HCT116 (cell line): ENCODE measurements around the gene ACOT8. TPM values are rescaled to one million over a fixed set of nuclear protein-coding genes. Genes with fewer than 3 reads are reported as not detected.

Source experiments
- ATAC-seq: fragments of 200-7000 bp; cut with Tn5 transposase; 2 replicates; pipeline ENCODE4 v1.9.1; 2020; ENCODE audit warnings: mild to moderate bottlenecking, moderate library complexity
- BruUV-seq: library from RNA; stranded (reverse); fragments of 400-500 nt; replicated peaks from 2 replicates; lab custom pipeline; 2021; lab: Mats Ljungman, UMichigan
- CTCF ChIA-PET: fragments of 300-600 bp; sonication (Branson Sonifier 250); formaldehyde crosslinking; loops from one replicate; lab custom pipeline; 2021; ENCODE audit warnings: antibody characterized with exemption; lab: Charles Lee
- POLR2A ChIA-PET: fragments of 300-600, 350-600 bp; sonication (Branson Sonifier 250); formaldehyde crosslinking; loops from one replicate; lab custom pipeline; 2021; ENCODE audit warnings: antibody characterized with exemption; lab: Charles Lee
- RAD21 ChIA-PET, 2 experiments: fragments of 300-600 bp; sonication (Branson Sonifier 250); formaldehyde crosslinking; loops; one replicate each; lab custom pipeline; 2023; ENCODE audit warnings: low total read pairs in 2 of 2; ENCODE audit not compliant: uncharacterized antibody in 2 of 2, unreplicated experiment in 2 of 2, low non-redundant PET in 1 of 2; lab: Charles Lee
- DNase-seq: peaks from one replicate; pipeline ENCODE4 v3.0.0-alpha.2; 2010; ENCODE audit warnings: low read depth, low spot score
- H2AFZ ChIP-seq: fragments of 200-600 bp; shearing (Covaris generic), sonication (generic); 2 replicates; pipeline ENCODE4 v1.6.1; 2017; ENCODE audit warnings: low read depth, mixed run types, mixed read lengths, antibody characterized with exemption, low read length; ENCODE audit not compliant: poor library complexity, severe bottlenecking
- H3K27ac ChIP-seq: 2 replicates; pipeline ENCODE4 v1.5.1; 2012; ENCODE audit warnings: low read depth, low read length
- H3K27me3 ChIP-seq: fragments of 200-600 bp; sonication (generic); 2 replicates; pipeline ENCODE4 v1.6.1; 2016; ENCODE audit warnings: mixed run types, low read length, mixed read lengths; ENCODE audit not compliant: insufficient read depth
- H3K36me3 ChIP-seq, 2 experiments: fragments of 200-500 bp in 1 of 2; fragments of 200-600 bp in 1 of 2; sonication (Bioruptor generic) in 1 of 2; sonication (generic) in 1 of 2; 2 replicates each; pipeline versions ENCODE4 v1.5.1 to v1.6.1; 2014 to 2016; ENCODE audit warnings: low read length in 2 of 2, inconsistent platforms in 1 of 2, mixed read lengths in 1 of 2, mixed run types in 1 of 2; ENCODE audit not compliant: insufficient read depth in 2 of 2, control insufficient read depth in 1 of 2
- H3K4me1 ChIP-seq, 2 experiments: fragments of 200-600 bp in 1 of 2; sonication (generic) in 1 of 2; 2 replicates each; pipeline versions ENCODE4 v1.5.1 to v1.6.1; 2012 to 2017; ENCODE audit warnings: low read length in 2 of 2, inconsistent platforms in 1 of 2, mild to moderate bottlenecking in 1 of 2, mixed read lengths in 1 of 2, mixed run types in 1 of 2, moderate library complexity in 1 of 2; ENCODE audit not compliant: insufficient read depth in 2 of 2, control insufficient read depth in 1 of 2
- H3K4me2 ChIP-seq: fragments of 200-600 bp; sonication (generic); 2 replicates; pipeline ENCODE4 v1.6.1; 2017; ENCODE audit warnings: mixed run types, low read length, mixed read lengths
- H3K4me3 ChIP-seq, 2 experiments: fragments of 200-600 bp in 1 of 2; sonication (generic) in 1 of 2; replicated peaks in 1 of 2; 2 replicates each; pipeline ENCODE4 v1.5.1; 2011 to 2016; ENCODE audit warnings: low read length in 2 of 2, control low read depth in 1 of 2, low read depth in 1 of 2, mild to moderate bottlenecking in 1 of 2, mixed read lengths in 1 of 2, mixed run types in 1 of 2
- H3K79me2 ChIP-seq: fragments of 200-600 bp; sonication (generic); 2 replicates; pipeline ENCODE4 v1.6.1; 2017; ENCODE audit warnings: mild to moderate bottlenecking, mixed run types, low read length, moderate library complexity, mixed read lengths; ENCODE audit not compliant: insufficient read depth
- H3K9ac ChIP-seq: fragments of 200-600 bp; sonication (generic); 2 replicates; pipeline ENCODE4 v1.6.1; 2016; ENCODE audit warnings: low read length, mixed read lengths
- H3K9me2 ChIP-seq: fragments of 200-600 bp; sonication (generic), shearing (Covaris generic); 2 replicates; pipeline ENCODE4 v1.6.1; 2017; ENCODE audit warnings: mixed run types, mild to moderate bottlenecking, moderate library complexity; ENCODE audit not compliant: insufficient read depth
- H3K9me3 ChIP-seq, 2 experiments: fragments of 200-500 bp in 1 of 2; fragments of 200-600 bp in 1 of 2; sonication (Bioruptor generic) in 1 of 2; sonication (generic) in 1 of 2; 2 replicates each; pipeline ENCODE4 v1.6.1; 2014 to 2017; ENCODE audit warnings: low read length in 2 of 2, mixed read lengths in 2 of 2, inconsistent platforms in 1 of 2, low read depth in 1 of 2, mild to moderate bottlenecking in 1 of 2, mixed run types in 1 of 2, moderate library complexity in 1 of 2; ENCODE audit not compliant: control insufficient read depth in 1 of 2, insufficient read depth in 1 of 2
- H4K20me1 ChIP-seq: fragments of 200-600 bp; sonication (generic), shearing (Covaris generic); 2 replicates; pipeline ENCODE4 v1.6.1; 2017; ENCODE audit warnings: mixed run types, mild to moderate bottlenecking, moderate library complexity; ENCODE audit not compliant: insufficient read depth
- CEBPB ChIP-seq: IDR thresholded peaks from 2 replicates; pipeline ENCODE4 v1.6.1; 2012; ENCODE audit warnings: low read depth
- EGR1 ChIP-seq: IDR thresholded peaks from 2 replicates; pipeline ENCODE4 v1.6.1; 2012; ENCODE audit warnings: low read depth
- ELF1 ChIP-seq: IDR thresholded peaks from 2 replicates; pipeline ENCODE4 v1.6.1; 2012; ENCODE audit warnings: low read depth, borderline replicate concordance
- EZH2 ChIP-seq: fragments of 200-600 bp; sonication (generic); IDR thresholded peaks from 2 replicates; pipeline ENCODE4 v1.6.1; 2017; ENCODE audit warnings: antibody characterized with exemption, mixed run types
- EZH2phosphoT487 ChIP-seq: fragments of 200-600 bp; IDR thresholded peaks from 2 replicates; pipeline ENCODE4 v1.6.1; 2018; ENCODE audit warnings: antibody characterized with exemption, borderline replicate concordance
- FOSL1 ChIP-seq: IDR thresholded peaks from 2 replicates; pipeline ENCODE4 v1.6.1; 2012; ENCODE audit warnings: low read depth
- JUND ChIP-seq: IDR thresholded peaks from 2 replicates; pipeline ENCODE4 v1.6.1; 2012
- POLR2A ChIP-seq: IDR thresholded peaks from 2 replicates; pipeline ENCODE4 v1.7.0; 2011; ENCODE audit warnings: borderline replicate concordance; ENCODE audit not compliant: insufficient read depth, insufficient read length; ENCODE audit errors: extremely low read depth
- POLR2AphosphoS5 ChIP-seq: IDR thresholded peaks from 2 replicates; pipeline ENCODE4 v1.6.1; 2011; ENCODE audit warnings: mild to moderate bottlenecking, low read depth, low read length, moderate library complexity
- RAD21 ChIP-seq: IDR thresholded peaks from 2 replicates; pipeline ENCODE4 v1.6.1; 2012; ENCODE audit warnings: low read depth, mild to moderate bottlenecking
- SIN3A ChIP-seq: IDR thresholded peaks from 2 replicates; pipeline ENCODE4 v1.6.1; 2012; ENCODE audit warnings: low read depth
- SP1 ChIP-seq: IDR thresholded peaks from 2 replicates; pipeline ENCODE4 v1.6.1; 2012; ENCODE audit warnings: low read depth
- SRF ChIP-seq: IDR thresholded peaks from 2 replicates; pipeline ENCODE4 v1.6.1; 2012; ENCODE audit warnings: low read depth
- ZFX ChIP-seq: fragments of 450-650 bp; IDR thresholded peaks from 2 replicates; pipeline ENCODE4 v1.6.1; 2017
- ZNF274 ChIP-seq: fragments of 200-500 bp; sonication (Bioruptor generic); IDR thresholded peaks from 2 replicates; pipeline ENCODE4 v1.6.1; 2014; ENCODE audit warnings: mild to moderate bottlenecking, low read depth, low read length, inconsistent platforms
- intact Hi-C: fragments of 100-400 bp; cut with micrococcal nuclease; formaldehyde crosslinking; loops from 2 replicates; pipeline ENCODE4 v1.10.0; 2022
- total RNA-seq: library from RNA; stranded (reverse); gene quantifications from one replicate; pipeline ENCODE4 v1.2.1, GENCODE V29; 2021; ENCODE audit not compliant: unreplicated experiment
- TF ChIP-seq, protein P1 (sequence below): IDR thresholded peaks from 2 replicates; pipeline ENCODE4 v1.6.1; 2012; ENCODE audit warnings: low read depth
- TF ChIP-seq, protein P2 (sequence below), 3 experiments: fragments of 200-600 bp in 1 of 3; sonication (generic) in 1 of 3; IDR thresholded peaks in 2 of 3; conservative IDR thresholded peaks in 1 of 3; 2 replicates each; pipeline ENCODE4 v1.5.1; 2012 to 2017; ENCODE audit warnings: low read depth in 2 of 3, low read length in 2 of 3, antibody characterized with exemption in 1 of 3, borderline replicate concordance in 1 of 3, control low read depth in 1 of 3, mild to moderate bottlenecking in 1 of 3, mixed read lengths in 1 of 3, mixed run types in 1 of 3, moderate library complexity in 1 of 3; ENCODE audit not compliant: insufficient read depth in 1 of 3
- TF ChIP-seq, protein P3 (sequence below): IDR thresholded peaks from 2 replicates; pipeline ENCODE4 v1.6.1; 2012
- TF ChIP-seq, protein P4 (sequence below): IDR thresholded peaks from 2 replicates; pipeline ENCODE4 v1.6.1; 2012
- TF ChIP-seq, protein P5 (sequence below): IDR thresholded peaks from 2 replicates; pipeline ENCODE4 v1.6.1; 2011; ENCODE audit warnings: mild to moderate bottlenecking, low read length, moderate library complexity; ENCODE audit not compliant: insufficient replicate concordance; ENCODE audit errors: extremely low read depth

ACOT8 gene
- total RNA-seq, 1 experiment from 2014 or later: 12.2 TPM

DNA sequence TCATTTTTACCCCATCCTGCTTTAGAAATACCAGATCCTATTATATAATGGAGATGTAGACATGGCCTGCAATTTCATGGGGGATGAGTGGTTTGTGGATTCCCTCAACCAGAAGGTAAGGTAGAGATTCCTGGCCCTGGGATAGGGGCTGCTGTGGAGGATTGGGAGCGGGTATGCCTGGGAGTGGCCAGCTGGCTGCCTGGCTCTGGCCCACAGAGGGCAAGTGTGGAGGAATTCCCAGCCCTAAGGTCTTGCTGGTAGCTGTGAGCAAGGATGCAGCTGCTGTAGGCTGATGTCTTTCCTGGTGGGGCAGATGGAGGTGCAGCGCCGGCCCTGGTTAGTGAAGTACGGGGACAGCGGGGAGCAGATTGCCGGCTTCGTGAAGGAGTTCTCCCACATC, 40.5 kb upstream of the ACOT8 start:
- TF ChIP-seq ZNF274: no peak
- TF ChIP-seq, protein P1, sequence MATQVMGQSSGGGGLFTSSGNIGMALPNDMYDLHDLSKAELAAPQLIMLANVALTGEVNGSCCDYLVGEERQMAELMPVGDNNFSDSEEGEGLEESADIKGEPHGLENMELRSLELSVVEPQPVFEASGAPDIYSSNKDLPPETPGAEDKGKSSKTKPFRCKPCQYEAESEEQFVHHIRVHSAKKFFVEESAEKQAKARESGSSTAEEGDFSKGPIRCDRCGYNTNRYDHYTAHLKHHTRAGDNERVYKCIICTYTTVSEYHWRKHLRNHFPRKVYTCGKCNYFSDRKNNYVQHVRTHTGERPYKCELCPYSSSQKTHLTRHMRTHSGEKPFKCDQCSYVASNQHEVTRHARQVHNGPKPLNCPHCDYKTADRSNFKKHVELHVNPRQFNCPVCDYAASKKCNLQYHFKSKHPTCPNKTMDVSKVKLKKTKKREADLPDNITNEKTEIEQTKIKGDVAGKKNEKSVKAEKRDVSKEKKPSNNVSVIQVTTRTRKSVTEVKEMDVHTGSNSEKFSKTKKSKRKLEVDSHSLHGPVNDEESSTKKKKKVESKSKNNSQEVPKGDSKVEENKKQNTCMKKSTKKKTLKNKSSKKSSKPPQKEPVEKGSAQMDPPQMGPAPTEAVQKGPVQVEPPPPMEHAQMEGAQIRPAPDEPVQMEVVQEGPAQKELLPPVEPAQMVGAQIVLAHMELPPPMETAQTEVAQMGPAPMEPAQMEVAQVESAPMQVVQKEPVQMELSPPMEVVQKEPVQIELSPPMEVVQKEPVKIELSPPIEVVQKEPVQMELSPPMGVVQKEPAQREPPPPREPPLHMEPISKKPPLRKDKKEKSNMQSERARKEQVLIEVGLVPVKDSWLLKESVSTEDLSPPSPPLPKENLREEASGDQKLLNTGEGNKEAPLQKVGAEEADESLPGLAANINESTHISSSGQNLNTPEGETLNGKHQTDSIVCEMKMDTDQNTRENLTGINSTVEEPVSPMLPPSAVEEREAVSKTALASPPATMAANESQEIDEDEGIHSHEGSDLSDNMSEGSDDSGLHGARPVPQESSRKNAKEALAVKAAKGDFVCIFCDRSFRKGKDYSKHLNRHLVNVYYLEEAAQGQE: no peak
- no peak for TF ChIP-seq ZFX
- TF ChIP-seq EZH2: no peak
- no peak for TF ChIP-seq JUND
- TF ChIP-seq POLR2A: no peak
- TF ChIP-seq, protein P2, sequence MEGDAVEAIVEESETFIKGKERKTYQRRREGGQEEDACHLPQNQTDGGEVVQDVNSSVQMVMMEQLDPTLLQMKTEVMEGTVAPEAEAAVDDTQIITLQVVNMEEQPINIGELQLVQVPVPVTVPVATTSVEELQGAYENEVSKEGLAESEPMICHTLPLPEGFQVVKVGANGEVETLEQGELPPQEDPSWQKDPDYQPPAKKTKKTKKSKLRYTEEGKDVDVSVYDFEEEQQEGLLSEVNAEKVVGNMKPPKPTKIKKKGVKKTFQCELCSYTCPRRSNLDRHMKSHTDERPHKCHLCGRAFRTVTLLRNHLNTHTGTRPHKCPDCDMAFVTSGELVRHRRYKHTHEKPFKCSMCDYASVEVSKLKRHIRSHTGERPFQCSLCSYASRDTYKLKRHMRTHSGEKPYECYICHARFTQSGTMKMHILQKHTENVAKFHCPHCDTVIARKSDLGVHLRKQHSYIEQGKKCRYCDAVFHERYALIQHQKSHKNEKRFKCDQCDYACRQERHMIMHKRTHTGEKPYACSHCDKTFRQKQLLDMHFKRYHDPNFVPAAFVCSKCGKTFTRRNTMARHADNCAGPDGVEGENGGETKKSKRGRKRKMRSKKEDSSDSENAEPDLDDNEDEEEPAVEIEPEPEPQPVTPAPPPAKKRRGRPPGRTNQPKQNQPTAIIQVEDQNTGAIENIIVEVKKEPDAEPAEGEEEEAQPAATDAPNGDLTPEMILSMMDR (IDR thresholded peaks at IDR 0.05 in 2 of 3, conservative IDR thresholded peaks at IDR 0.05 in 1 of 3; ENCODE audit: borderline replicate concordance in 1 of 3, insufficient read depth in 1 of 3, low read depth in 2 of 3, low read length in 2 of 3): no peak
- TF ChIP-seq EZH2phosphoT487: no peak
- TF ChIP-seq CEBPB: no peak
- TF ChIP-seq FOSL1: no peak
- TF ChIP-seq, protein P3, sequence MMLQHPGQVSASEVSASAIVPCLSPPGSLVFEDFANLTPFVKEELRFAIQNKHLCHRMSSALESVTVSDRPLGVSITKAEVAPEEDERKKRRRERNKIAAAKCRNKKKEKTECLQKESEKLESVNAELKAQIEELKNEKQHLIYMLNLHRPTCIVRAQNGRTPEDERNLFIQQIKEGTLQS: no peak
- TF ChIP-seq SP1: no peak
- TF ChIP-seq EGR1: no peak
- TF ChIP-seq SIN3A: no peak
- TF ChIP-seq POLR2AphosphoS5: no peak
- TF ChIP-seq RAD21: no peak
- TF ChIP-seq ELF1: no peak
- TF ChIP-seq, protein P4, sequence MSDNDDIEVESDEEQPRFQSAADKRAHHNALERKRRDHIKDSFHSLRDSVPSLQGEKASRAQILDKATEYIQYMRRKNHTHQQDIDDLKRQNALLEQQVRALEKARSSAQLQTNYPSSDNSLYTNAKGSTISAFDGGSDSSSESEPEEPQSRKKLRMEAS: no peak
- TF ChIP-seq, protein P5, sequence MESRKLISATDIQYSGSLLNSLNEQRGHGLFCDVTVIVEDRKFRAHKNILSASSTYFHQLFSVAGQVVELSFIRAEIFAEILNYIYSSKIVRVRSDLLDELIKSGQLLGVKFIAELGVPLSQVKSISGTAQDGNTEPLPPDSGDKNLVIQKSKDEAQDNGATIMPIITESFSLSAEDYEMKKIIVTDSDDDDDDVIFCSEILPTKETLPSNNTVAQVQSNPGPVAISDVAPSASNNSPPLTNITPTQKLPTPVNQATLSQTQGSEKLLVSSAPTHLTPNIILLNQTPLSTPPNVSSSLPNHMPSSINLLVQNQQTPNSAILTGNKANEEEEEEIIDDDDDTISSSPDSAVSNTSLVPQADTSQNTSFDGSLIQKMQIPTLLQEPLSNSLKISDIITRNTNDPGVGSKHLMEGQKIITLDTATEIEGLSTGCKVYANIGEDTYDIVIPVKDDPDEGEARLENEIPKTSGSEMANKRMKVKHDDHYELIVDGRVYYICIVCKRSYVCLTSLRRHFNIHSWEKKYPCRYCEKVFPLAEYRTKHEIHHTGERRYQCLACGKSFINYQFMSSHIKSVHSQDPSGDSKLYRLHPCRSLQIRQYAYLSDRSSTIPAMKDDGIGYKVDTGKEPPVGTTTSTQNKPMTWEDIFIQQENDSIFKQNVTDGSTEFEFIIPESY: no peak
- TF ChIP-seq SRF: no peak

More for the DNA sequence above, 40.5 kb upstream of the ACOT8 start:
- Histone ChIP-seq H3K4me2 (no peak overlapping the region), H3K79me2 (no peaks in the 10 kb centered on the region), H3K27ac (no peak overlapping the region), H2AFZ (no peak overlapping the region), H3K36me3 (peaks cover 6 to 18% of the 10 kb centered on the region in 2 experiments; a peak in 3 of 4 replicates), H3K4me3 (no peak overlapping the region), H3K9me3 (no peaks in the 10 kb centered on the region), H3K4me1 (peaks cover 0 to under 1% of the 10 kb centered on the region in 2 experiments; a peak in 1 of 4 replicates), H3K9ac (no peak overlapping the region), H3K27me3 (no peaks in the 10 kb centered on the region), H3K9me2 (no peaks in the 10 kb centered on the region), H4K20me1 (no peaks in the 10 kb centered on the region)
- POLR2A ChIA-PET: no interaction called here
- CTCF ChIA-PET: no interaction called here
- DNase-seq: no peak
- TSS peak; percentile 2 for BruUV-seq
- intact Hi-C loops: no loop called here
- ATAC-seq: no peak
- RAD21 ChIA-PET: no interaction called here
